ENCODE data around the gene NPTXR.

NPTXR gene

GRCh38 chr22:38782402-38783094 is 61.3 kb downstream of the NPTXR start:
- H3K79me2 ChIP-seq (ENCODE audit: control insufficient read depth, insufficient read depth, low read length, poor library complexity) = no peaks in the 10 kb centered on the region
- H2AK5ac ChIP-seq (ENCODE audit: low read length) = no peak overlapping the region
- no peak overlapping the region for H3K4ac ChIP-seq (ENCODE audit: low read depth, low read length)
- no peaks in the 10 kb centered on the region for H3K79me1 ChIP-seq (ENCODE audit: low read length)
- no peak overlapping the region for H2AFZ ChIP-seq (ENCODE audit: insufficient read depth, low read length, poor library complexity)
- no peaks in the 10 kb centered on the region for H3K27me3 ChIP-seq (ENCODE audit: insufficient read depth, low read length)
- no peak overlapping the region for H3K9ac ChIP-seq (ENCODE audit: low read length)
- no peak overlapping the region for H2BK12ac ChIP-seq (ENCODE audit: low read length)
- H3K4me3 ChIP-seq (ENCODE audit: low read depth, low read length) = no peak overlapping the region
- no peak overlapping the region for H4K91ac ChIP-seq (ENCODE audit: low read depth, low read length)
- no peaks in the 10 kb centered on the region for H3K4me1 ChIP-seq (ENCODE audit: control insufficient read depth in 1 of 2, insufficient read depth in 2 of 2, low read length in 2 of 2)
- H3K4me2 ChIP-seq (ENCODE audit: low read length) = no peak overlapping the region
- H3K14ac ChIP-seq (ENCODE audit: low read length) = no peak overlapping the region
- H4K12ac ChIP-seq (ENCODE audit: low read depth, low read length) = no peak overlapping the region
- no peak overlapping the region for H2BK120ac ChIP-seq (ENCODE audit: insufficient read depth, low read length, poor library complexity)
- H3K18ac ChIP-seq (ENCODE audit: low read length) = no peak overlapping the region
- H3K27ac ChIP-seq (ENCODE audit: low read depth, low read length) = no peak overlapping the region
- peaks cover 0 to 13% of the 10 kb centered on the region in 2 experiments for H3K36me3 ChIP-seq (ENCODE audit: control insufficient read depth in 1 of 2, insufficient read depth in 2 of 2, low read length in 2 of 2)
- WGBS (ENCODE audit: extremely low coverage, insufficient coverage, insufficient read length) = 100% methylated on average over 1 of the region's 13 CpGs
- H2BK5ac ChIP-seq (ENCODE audit: low read depth, low read length, poor library complexity) = no peak overlapping the region
- no peaks in the 10 kb centered on the region for H3K9me3 ChIP-seq (ENCODE audit: insufficient read depth, low read depth, low read length)
- H4K8ac ChIP-seq (ENCODE audit: low read depth, low read length) = no peak overlapping the region
- no peak overlapping the region for H3K23ac ChIP-seq (ENCODE audit: low read length)
- DNase-seq = no peak

GRCh38 chr22:38781033-38781432 is 62.8 kb downstream of the NPTXR start:
- H3K23ac ChIP-seq (ENCODE audit: low read length) = no peak overlapping the region
- no peaks in the 10 kb centered on the region for H3K27me3 ChIP-seq (ENCODE audit: insufficient read depth, low read length)
- H2BK12ac ChIP-seq (ENCODE audit: low read length) = no peak overlapping the region
- DNase-seq = no peak
- no peak overlapping the region for H4K8ac ChIP-seq (ENCODE audit: low read depth, low read length)
- H3K79me1 ChIP-seq (ENCODE audit: low read length) = no peaks in the 10 kb centered on the region
- H3K4me2 ChIP-seq (ENCODE audit: low read length) = no peak overlapping the region
- no peak overlapping the region for H3K27ac ChIP-seq (ENCODE audit: low read depth, low read length)
- H4K91ac ChIP-seq (ENCODE audit: low read depth, low read length) = no peak overlapping the region
- H3K14ac ChIP-seq (ENCODE audit: low read length) = no peak overlapping the region
- no peak overlapping the region for H2AFZ ChIP-seq (ENCODE audit: insufficient read depth, low read length, poor library complexity)
- H3K18ac ChIP-seq (ENCODE audit: low read length) = no peak overlapping the region
- H2AK5ac ChIP-seq (ENCODE audit: low read length) = no peak overlapping the region
- no CpG with 5 or more reads among the region's 13 CpGs for WGBS (ENCODE audit: extremely low coverage, insufficient coverage, insufficient read length)
- no peak overlapping the region for H2BK120ac ChIP-seq (ENCODE audit: insufficient read depth, low read length, poor library complexity)
- no peak overlapping the region for H3K4ac ChIP-seq (ENCODE audit: low read depth, low read length)
- H4K12ac ChIP-seq (ENCODE audit: low read depth, low read length) = no peak overlapping the region
- peaks cover 0 to 13% of the 10 kb centered on the region in 2 experiments for H3K36me3 ChIP-seq (ENCODE audit: control insufficient read depth in 1 of 2, insufficient read depth in 2 of 2, low read length in 2 of 2)
- H2BK5ac ChIP-seq (ENCODE audit: low read depth, low read length, poor library complexity) = no peak overlapping the region
- H3K9ac ChIP-seq (ENCODE audit: low read length) = no peak overlapping the region
- H3K79me2 ChIP-seq (ENCODE audit: control insufficient read depth, insufficient read depth, low read length, poor library complexity) = no peaks in the 10 kb centered on the region
- H3K9me3 ChIP-seq (ENCODE audit: insufficient read depth, low read depth, low read length) = no peaks in the 10 kb centered on the region
- no peak overlapping the region for H3K4me3 ChIP-seq (ENCODE audit: low read depth, low read length)
- H3K4me1 ChIP-seq (ENCODE audit: control insufficient read depth in 1 of 2, insufficient read depth in 2 of 2, low read length in 2 of 2) = no peaks in the 10 kb centered on the region

- Histone ChIP-seq H3K79me1 (ENCODE audit: low read length) (no peaks in the 10 kb centered on the region), H2AFZ (ENCODE audit: insufficient read depth, low read length, poor library complexity) (no peak overlapping the region), H3K14ac (ENCODE audit: low read length) (no peak overlapping the region), H3K4me1 (ENCODE audit: control insufficient read depth in 1 of 2, insufficient read depth in 2 of 2, low read length in 2 of 2) (no peaks in the 10 kb centered on the region), H2BK5ac (ENCODE audit: low read depth, low read length, poor library complexity) (no peak overlapping the region), H2BK12ac (ENCODE audit: low read length) (no peak overlapping the region), H2BK120ac (ENCODE audit: insufficient read depth, low read length, poor library complexity) (no peak overlapping the region), H3K27me3 (ENCODE audit: insufficient read depth, low read length) (no peaks in the 10 kb centered on the region), H4K91ac (ENCODE audit: low read depth, low read length) (no peak overlapping the region), H3K9me3 (ENCODE audit: insufficient read depth, low read depth, low read length) (no peaks in the 10 kb centered on the region), H3K9ac (ENCODE audit: low read length) (no peak overlapping the region), H3K4me3 (ENCODE audit: low read depth, low read length) (no peak overlapping the region), H3K18ac (ENCODE audit: low read length) (no peak overlapping the region), H3K27ac (ENCODE audit: low read depth, low read length) (no peak overlapping the region), H3K79me2 (ENCODE audit: control insufficient read depth, insufficient read depth, low read length, poor library complexity) (no peaks in the 10 kb centered on the region), H4K8ac (ENCODE audit: low read depth, low read length) (no peak overlapping the region), H3K4me2 (ENCODE audit: low read length) (no peak overlapping the region), H2AK5ac (ENCODE audit: low read length) (no peak overlapping the region), H3K4ac (ENCODE audit: low read depth, low read length) (no peak overlapping the region), H3K23ac (ENCODE audit: low read length) (no peak overlapping the region), H4K12ac (ENCODE audit: low read depth, low read length) (no peak overlapping the region), H3K36me3 (ENCODE audit: control insufficient read depth in 1 of 2, insufficient read depth in 2 of 2, low read length in 2 of 2) (peaks cover 0 to 13% of the 10 kb centered on the region in 2 experiments)
- WGBS (ENCODE audit: extremely low coverage, insufficient coverage, insufficient read length) = no CpG with 5 or more reads among the region's 27 CpGs
- DNase-seq = no peak
Observed at GRCh38 chr22:38777087-38777671, 66.6 kb downstream of the NPTXR start.

- no peak overlapping the region for H3K23ac ChIP-seq (ENCODE audit: low read length)
- H3K27me3 ChIP-seq (ENCODE audit: insufficient read depth, low read length) = no peaks in the 10 kb centered on the region
- H3K18ac ChIP-seq (ENCODE audit: low read length) = no peak overlapping the region
- H3K4me2 ChIP-seq (ENCODE audit: low read length) = no peak overlapping the region
- no peaks in the 10 kb centered on the region for H3K4me1 ChIP-seq (ENCODE audit: control insufficient read depth in 1 of 2, insufficient read depth in 2 of 2, low read length in 2 of 2)
- no peak overlapping the region for H2AFZ ChIP-seq (ENCODE audit: insufficient read depth, low read length, poor library complexity)
- no peak overlapping the region for H4K12ac ChIP-seq (ENCODE audit: low read depth, low read length)
- H3K9me3 ChIP-seq (ENCODE audit: insufficient read depth, low read depth, low read length) = no peaks in the 10 kb centered on the region
- H3K9ac ChIP-seq (ENCODE audit: low read length) = no peak overlapping the region
- H4K91ac ChIP-seq (ENCODE audit: low read depth, low read length) = no peak overlapping the region
- no CpG with 5 or more reads among the region's 6 CpGs for WGBS (ENCODE audit: extremely low coverage, insufficient coverage, insufficient read length)
- no peak for DNase-seq
- no peaks in the 10 kb centered on the region for H3K79me2 ChIP-seq (ENCODE audit: control insufficient read depth, insufficient read depth, low read length, poor library complexity)
- no peak overlapping the region for H2BK12ac ChIP-seq (ENCODE audit: low read length)
- no peak overlapping the region for H3K4ac ChIP-seq (ENCODE audit: low read depth, low read length)
- no peak overlapping the region for H4K8ac ChIP-seq (ENCODE audit: low read depth, low read length)
- no peak overlapping the region for H2AK5ac ChIP-seq (ENCODE audit: low read length)
- no peak overlapping the region for H2BK120ac ChIP-seq (ENCODE audit: insufficient read depth, low read length, poor library complexity)
- H3K27ac ChIP-seq (ENCODE audit: low read depth, low read length) = no peak overlapping the region
- no peaks in the 10 kb centered on the region for H3K79me1 ChIP-seq (ENCODE audit: low read length)
- no peak overlapping the region for H3K14ac ChIP-seq (ENCODE audit: low read length)
- H2BK5ac ChIP-seq (ENCODE audit: low read depth, low read length, poor library complexity) = no peak overlapping the region
- peaks cover 0 to 13% of the 10 kb centered on the region in 2 experiments for H3K36me3 ChIP-seq (ENCODE audit: control insufficient read depth in 1 of 2, insufficient read depth in 2 of 2, low read length in 2 of 2)
- no peak overlapping the region for H3K4me3 ChIP-seq (ENCODE audit: low read depth, low read length)
Observed at GRCh38 chr22:38776086-38776485, 67.7 kb downstream of the NPTXR start.

Data from trophoblast cell (in vitro differentiated cells and primary cell).